Gastrocnemius medialis (tissue), 4 donors: ENCODE measurements around the gene GRIK4. TPM values are rescaled to one million over a fixed set of nuclear protein-coding genes. Genes with fewer than 3 reads are reported as not detected.

ENCODE experiments used
- ATAC-seq, 2 donors: fragments of 150-250 bp; one replicate each; pipeline ENCODE4 v1.9.1; 2016
- DNase-seq, 2 donors: peaks; one replicate each; pipeline ENCODE4 v3.0.0-alpha.2; 2019
- H3K27ac ChIP-seq, 4 donors: fragments of 200-600 bp; sonication (generic); 1 replicate in 1 of 4; 2 replicates in 3 of 4; pipeline ENCODE4 v1.5.1; 2016 to 2018; ENCODE audit warnings: mild to moderate bottlenecking in 2 of 4, moderate library complexity in 1 of 4
- H3K27me3 ChIP-seq, 3 donors: fragments of 200-600 bp; sonication (generic) in 2 of 3; 1 replicate in 1 of 3; 2 replicates in 2 of 3; pipeline versions ENCODE4 v1.5.1 to v1.6.0; 2016 to 2019; ENCODE audit warnings: mild to moderate bottlenecking in 1 of 3, moderate library complexity in 1 of 3
- H3K36me3 ChIP-seq, 2 donors: fragments of 200-600 bp; sonication (generic) in 1 of 2; one replicate each; pipeline ENCODE4 v1.5.1; 2017 to 2018
- H3K4me1 ChIP-seq, 2 donors: fragments of 200-600 bp; sonication (generic) in 1 of 2; one replicate each; pipeline ENCODE4 v1.5.1; 2016 to 2017; ENCODE audit warnings: mild to moderate bottlenecking in 2 of 2
- H3K4me3 ChIP-seq, 4 donors: fragments of 200-600 bp; sonication (generic) in 3 of 4; 1 replicate in 1 of 4; 2 replicates in 3 of 4; pipeline ENCODE4 v1.5.1; 2016 to 2019; ENCODE audit warnings: mild to moderate bottlenecking in 2 of 4
- H3K9me3 ChIP-seq, 3 donors: fragments of 200-600 bp; sonication (generic) in 2 of 3; 1 replicate in 1 of 3; 2 replicates in 2 of 3; pipeline ENCODE4 v1.5.1; 2016 to 2019
- CTCF ChIP-seq, 5 experiments: fragments of 450-650 bp in 3 of 5; fragments of 200-600 bp in 2 of 5; sonication (generic) in 2 of 5; IDR thresholded peaks in 4 of 5; conservative IDR thresholded peaks in 1 of 5; 1 replicate in 4 of 5; 2 replicates in 1 of 5; pipeline ENCODE4 v1.5.1; 2016 to 2019; ENCODE audit warnings: antibody characterized with exemption in 5 of 5, mild to moderate bottlenecking in 3 of 5, moderate library complexity in 3 of 5
- POLR2A ChIP-seq, 2 donors: fragments of 450-650 bp; IDR thresholded peaks; one replicate each; pipeline ENCODE4 v1.6.1; 2017; ENCODE audit warnings: antibody characterized with exemption in 2 of 2, mild to moderate bottlenecking in 2 of 2, moderate library complexity in 2 of 2
- in situ Hi-C, 4 donors: fragments of 200-750 bp; cut with MboI; loops; one replicate each; pipeline versions ENCODE4 v1.15.0 to v1.8.0; 2017; ENCODE audit warnings: low sequenced_read_pairs in 4 of 4
- intact Hi-C: fragments of 100-400 bp; cut with DNase I; formaldehyde crosslinking; loops from one replicate; pipeline ENCODE4 v1.15.1; 2023; ENCODE audit warnings: low total_unique reads
- total RNA-seq, 4 donors: library from RNA; depleted of rRNA; stranded (reverse); fragments of >200 nt; gene quantifications; one replicate each; pipeline versions ENCODE4 v1.1.0 to v1.2.3, GENCODE V29; 2016

The GRIK4 gene
- total RNA-seq, 4 donors from 2014 or later, result 0.42 TPM; not detected in 3

- ATAC-seq, result no peak
- intact Hi-C loops, result no loop called here
Observed at GRCh38 chr11:120698918-120699317, 187.4 kb downstream of the GRIK4 start.

GRCh38 chr11:120702656-120703055 lies 191.1 kb downstream of the GRIK4 start:
- TF ChIP-seq CTCF (IDR thresholded peaks at IDR 0.05 in 4 of 5, conservative IDR thresholded peaks at IDR 0.05 in 1 of 5) (no peak), POLR2A (IDR thresholded peaks at IDR 0.05) (no peak)
- Histone ChIP-seq H3K4me1 (no peaks in the 10 kb centered on the region), H3K36me3 (no peaks in the 10 kb centered on the region), H3K4me3 (no peak overlapping the region), H3K27me3 (no peaks in the 10 kb centered on the region), H3K9me3 (peaks cover 0 to 7% (median 0%) of the 10 kb centered on the region in 3 donors), H3K27ac (no peak overlapping the region)
- ATAC-seq, result no peak
- intact Hi-C loops (no loop called here), in situ Hi-C loops (no loop called here)
- DNase-seq, result no peak

More at GRCh38 chr11:120698918-120699317, 187.4 kb downstream of the GRIK4 start:
- no peaks in the 10 kb centered on the region for H3K9me3 ChIP-seq
- no peak for DNase-seq
- no peaks in the 10 kb centered on the region for H3K36me3 ChIP-seq
- H3K4me1 ChIP-seq, result no peaks in the 10 kb centered on the region
- H3K4me3 ChIP-seq, result no peak overlapping the region
- H3K27ac ChIP-seq, result no peak overlapping the region
- in situ Hi-C loops, result no loop called here
- no peaks in the 10 kb centered on the region for H3K27me3 ChIP-seq
- TF ChIP-seq CTCF (IDR thresholded peaks at IDR 0.05 in 4 of 5, conservative IDR thresholded peaks at IDR 0.05 in 1 of 5) (no peak), POLR2A (IDR thresholded peaks at IDR 0.05) (no peak)

GRCh38 chr11:120703358-120704152 lies 192.0 kb downstream of the GRIK4 start:
- intact Hi-C loops (no loop called here), in situ Hi-C loops (no loop called here)
- no peak overlapping the region for H3K27ac ChIP-seq
- ATAC-seq (no peak), DNase-seq (no peak)
- peaks cover 0 to 5% (median 0%) of the 10 kb centered on the region in 3 donors for H3K27me3 ChIP-seq
- no peaks in the 10 kb centered on the region for H3K4me1 ChIP-seq
- H3K4me3 ChIP-seq, result no peak overlapping the region
- no peak for TF ChIP-seq CTCF (IDR thresholded peaks at IDR 0.05 in 4 of 5, conservative IDR thresholded peaks at IDR 0.05 in 1 of 5)
- no peak for TF ChIP-seq POLR2A (IDR thresholded peaks at IDR 0.05)
- H3K9me3 ChIP-seq, result peaks cover 0 to 7% (median 0%) of the 10 kb centered on the region in 3 donors
- H3K36me3 ChIP-seq, result no peaks in the 10 kb centered on the region

- Histone ChIP-seq H3K9me3 (peaks cover 0 to 7% (median 0%) of the 10 kb centered on the region in 3 donors), H3K4me3 (no peak overlapping the region), H3K27me3 (peaks cover 0 to 5% (median 0%) of the 10 kb centered on the region in 3 donors), H3K4me1 (no peaks in the 10 kb centered on the region), H3K36me3 (no peaks in the 10 kb centered on the region), H3K27ac (no peak overlapping the region)
- intact Hi-C loops (no loop called here), in situ Hi-C loops (no loop called here)
- DNase-seq (no peak), ATAC-seq (no peak)
- TF ChIP-seq POLR2A (IDR thresholded peaks at IDR 0.05) (no peak), CTCF (IDR thresholded peaks at IDR 0.05 in 4 of 5, conservative IDR thresholded peaks at IDR 0.05 in 1 of 5) (no peak)
Observed at GRCh38 chr11:120704256-120704750, 192.8 kb downstream of the GRIK4 start.
